Activated CD4-positive, alpha-beta T cell treated with anti-CD3 and anti-CD28 coated beads, Interleukin-2, amount 10 ng/mL, durations not matched to agents 24 days and 14 days (primary cell): Measurements from ENCODE around the gene ZNF467. TPM values are rescaled to one million over a fixed set of nuclear protein-coding genes. Genes with fewer than 3 reads are reported as not detected.

Experiments used
- DNase-seq: peaks from one replicate; pipeline ENCODE4 v3.0.0; 2022
- H3K27ac Mint-ChIP-seq: one replicate; pipeline ENCODE4 v1.8.0; 2022; ENCODE audit warnings: mild to moderate bottlenecking, mixed read lengths
- H3K27me3 Mint-ChIP-seq: one replicate; pipeline ENCODE4 v1.8.0; 2022; ENCODE audit warnings: mixed read lengths
- H3K36me3 Mint-ChIP-seq: one replicate; pipeline ENCODE4 v1.8.0; 2022; ENCODE audit warnings: low read depth, mild to moderate bottlenecking, mixed read lengths
- H3K4me1 Mint-ChIP-seq: one replicate; pipeline ENCODE4 v1.8.0; 2021; ENCODE audit warnings: mixed read lengths
- H3K4me3 Mint-ChIP-seq: one replicate; pipeline ENCODE4 v1.8.0; 2022; ENCODE audit warnings: mild to moderate bottlenecking, moderate library complexity, mixed read lengths
- H3K9me3 Mint-ChIP-seq: one replicate; pipeline ENCODE4 v1.8.0; 2021; ENCODE audit warnings: mixed read lengths
- intact Hi-C: fragments of 100-400 bp; cut with micrococcal nuclease; formaldehyde crosslinking; loops from one replicate; pipeline ENCODE4 v1.15.1; 2023
- total RNA-seq: library from RNA; stranded (reverse); gene quantifications from 2 replicates; pipeline ENCODE4 v1.2.3, GENCODE V29; 2022

Gene ZNF467
- total RNA-seq, 1 donor from 2014 or later: 0.21 TPM

DNA sequence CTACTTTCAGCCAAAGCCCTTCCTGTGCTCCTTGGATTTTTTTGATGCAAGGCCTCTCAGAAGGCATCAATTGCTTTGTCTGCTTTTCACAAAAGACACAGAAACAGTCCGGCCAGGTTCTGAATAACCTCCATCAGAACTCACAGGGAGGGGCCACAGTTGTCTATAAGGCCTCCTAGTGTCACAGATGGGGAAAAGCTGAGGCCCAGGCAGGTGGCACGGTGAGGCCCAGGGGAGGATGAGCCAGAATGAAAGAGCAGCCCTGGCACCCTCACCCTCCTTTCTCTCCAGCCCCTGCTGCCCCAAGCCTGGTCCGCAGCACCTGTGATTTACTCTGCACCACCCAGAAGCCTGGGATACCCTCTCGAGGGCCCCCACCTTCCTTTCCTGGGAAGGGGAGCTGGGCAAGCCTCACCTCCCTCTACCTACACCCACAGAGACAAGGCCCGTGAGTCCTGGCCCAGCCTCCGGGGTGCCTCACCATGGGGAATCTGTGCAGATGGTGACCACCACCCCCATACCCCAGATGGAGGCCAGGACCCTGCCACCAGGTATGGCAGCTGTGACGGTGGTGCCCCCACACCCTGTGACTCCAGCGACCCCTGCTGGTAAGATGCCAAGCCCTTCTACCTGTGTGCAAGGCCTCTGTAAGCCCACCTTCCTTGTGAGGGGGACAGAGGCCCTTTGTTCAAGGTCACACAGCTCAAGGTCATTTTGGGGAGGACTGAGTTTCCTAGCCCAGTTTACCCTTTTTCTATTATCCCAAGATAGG, 26.2 kb upstream of the ZNF467 start:
- H3K9me3 Mint-ChIP-seq: no peaks in the 10 kb centered on the region
- intact Hi-C loops: no loop called here

GRCh38 chr7:149797771-149798170, 24.4 kb upstream of the ZNF467 start:
- no peak overlapping the region for H3K27ac Mint-ChIP-seq
- H3K4me3 Mint-ChIP-seq: no peak overlapping the region
- no peaks in the 10 kb centered on the region for H3K36me3 Mint-ChIP-seq
- no peaks in the 10 kb centered on the region for H3K27me3 Mint-ChIP-seq
- H3K9me3 Mint-ChIP-seq: no peaks in the 10 kb centered on the region
- no peak for DNase-seq
- intact Hi-C loops: no loop called here
- no peaks in the 10 kb centered on the region for H3K4me1 Mint-ChIP-seq

More for the DNA sequence above, 26.2 kb upstream of the ZNF467 start:
- Mint-ChIP-seq H3K4me3 (no peak overlapping the region), H3K36me3 (no peaks in the 10 kb centered on the region), H3K4me1 (no peaks in the 10 kb centered on the region), H3K27me3 (no peaks in the 10 kb centered on the region), H3K27ac (no peak overlapping the region)
- DNase-seq: peak; percentile 84

DNA sequence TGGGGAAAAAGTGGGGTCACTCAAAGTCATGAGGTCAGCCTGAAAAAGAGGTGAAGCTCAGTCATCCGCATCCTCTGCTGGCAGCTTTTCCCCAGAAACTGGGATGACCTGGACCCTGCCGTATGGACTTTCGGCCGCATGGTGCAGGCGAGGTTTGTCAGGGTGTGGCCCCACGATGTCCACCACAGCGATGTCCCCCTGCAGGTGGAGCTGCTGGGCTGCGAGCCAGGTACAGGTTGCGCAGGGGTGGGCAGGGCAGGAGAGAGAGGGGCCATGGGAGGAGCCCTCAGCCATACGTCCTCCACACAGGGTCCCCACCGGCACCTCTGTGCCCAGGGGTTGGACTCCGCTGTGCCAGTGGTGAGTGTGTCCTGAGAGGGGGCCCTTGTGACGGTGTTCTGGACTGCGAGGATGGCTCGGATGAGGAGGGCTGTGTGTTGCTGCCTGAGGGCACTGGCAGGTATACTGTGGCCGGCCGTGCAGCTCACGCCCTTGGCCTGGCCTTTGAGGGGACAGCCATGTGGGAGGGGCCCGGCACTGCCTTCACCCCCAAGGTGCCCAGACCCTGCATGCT, 23.0 kb upstream of the ZNF467 start:
- Mint-ChIP-seq H3K4me3 (no peak overlapping the region), H3K27me3 (peaks cover 2% of the 10 kb centered on the region), H3K27ac (no peak overlapping the region), H3K9me3 (no peaks in the 10 kb centered on the region), H3K36me3 (no peaks in the 10 kb centered on the region), H3K4me1 (no peaks in the 10 kb centered on the region)
- intact Hi-C loops: no loop called here
- DNase-seq: no peak

DNA sequence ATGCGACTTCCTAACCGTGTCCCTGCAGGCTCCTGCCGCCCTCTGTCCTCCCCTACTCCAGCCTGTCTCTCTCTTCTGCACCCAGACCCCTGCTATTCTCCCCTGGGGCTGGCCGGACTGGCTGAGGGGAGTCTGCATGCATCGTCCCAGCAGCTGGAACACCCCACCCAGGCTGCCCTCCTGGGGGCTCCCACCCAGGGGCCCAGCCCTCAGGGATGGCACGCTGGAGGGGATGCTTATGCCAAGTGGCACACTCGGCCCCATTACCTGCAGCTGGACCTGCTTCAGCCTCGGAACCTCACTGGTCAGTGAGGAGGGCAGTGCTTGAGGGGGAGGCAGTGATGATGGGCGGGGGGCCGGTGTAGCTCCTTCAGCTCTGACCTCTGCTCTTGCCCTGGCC, 21.7 kb upstream of the ZNF467 start:
- intact Hi-C loops: no loop called here
- Mint-ChIP-seq H3K9me3 (no peaks in the 10 kb centered on the region), H3K36me3 (no peaks in the 10 kb centered on the region), H3K27me3 (peaks cover 5% of the 10 kb centered on the region), H3K27ac (no peak overlapping the region), H3K4me1 (no peaks in the 10 kb centered on the region), H3K4me3 (no peak overlapping the region)
- no peak for DNase-seq

GRCh38 chr7:149794661-149795060, 21.3 kb upstream of the ZNF467 start:
- H3K27me3 Mint-ChIP-seq: peaks cover 8% of the 10 kb centered on the region
- H3K4me1 Mint-ChIP-seq: no peaks in the 10 kb centered on the region
- H3K36me3 Mint-ChIP-seq: no peaks in the 10 kb centered on the region
- no peak for DNase-seq
- H3K27ac Mint-ChIP-seq: no peak overlapping the region
- H3K9me3 Mint-ChIP-seq: no peaks in the 10 kb centered on the region
- H3K4me3 Mint-ChIP-seq: no peak overlapping the region
- intact Hi-C loops: no loop called here

GRCh38 chr7:149793261-149793660, 19.9 kb upstream of the ZNF467 start:
- no peak overlapping the region for H3K4me3 Mint-ChIP-seq
- H3K27ac Mint-ChIP-seq: no peak overlapping the region
- DNase-seq: no peak
- intact Hi-C loops: no loop called here
- H3K27me3 Mint-ChIP-seq: peaks cover 17% of the 10 kb centered on the region
- H3K9me3 Mint-ChIP-seq: no peaks in the 10 kb centered on the region
- H3K4me1 Mint-ChIP-seq: no peaks in the 10 kb centered on the region
- no peaks in the 10 kb centered on the region for H3K36me3 Mint-ChIP-seq

GRCh38 chr7:149792220-149792595, 18.8 kb upstream of the ZNF467 start:
- intact Hi-C loops: no loop called here
- H3K9me3 Mint-ChIP-seq: no peaks in the 10 kb centered on the region
- H3K36me3 Mint-ChIP-seq: no peaks in the 10 kb centered on the region
- no peak overlapping the region for H3K4me3 Mint-ChIP-seq
- H3K4me1 Mint-ChIP-seq: no peaks in the 10 kb centered on the region
- H3K27ac Mint-ChIP-seq: no peak overlapping the region
- DNase-seq: no peak
- peaks cover 17% of the 10 kb centered on the region for H3K27me3 Mint-ChIP-seq

DNA sequence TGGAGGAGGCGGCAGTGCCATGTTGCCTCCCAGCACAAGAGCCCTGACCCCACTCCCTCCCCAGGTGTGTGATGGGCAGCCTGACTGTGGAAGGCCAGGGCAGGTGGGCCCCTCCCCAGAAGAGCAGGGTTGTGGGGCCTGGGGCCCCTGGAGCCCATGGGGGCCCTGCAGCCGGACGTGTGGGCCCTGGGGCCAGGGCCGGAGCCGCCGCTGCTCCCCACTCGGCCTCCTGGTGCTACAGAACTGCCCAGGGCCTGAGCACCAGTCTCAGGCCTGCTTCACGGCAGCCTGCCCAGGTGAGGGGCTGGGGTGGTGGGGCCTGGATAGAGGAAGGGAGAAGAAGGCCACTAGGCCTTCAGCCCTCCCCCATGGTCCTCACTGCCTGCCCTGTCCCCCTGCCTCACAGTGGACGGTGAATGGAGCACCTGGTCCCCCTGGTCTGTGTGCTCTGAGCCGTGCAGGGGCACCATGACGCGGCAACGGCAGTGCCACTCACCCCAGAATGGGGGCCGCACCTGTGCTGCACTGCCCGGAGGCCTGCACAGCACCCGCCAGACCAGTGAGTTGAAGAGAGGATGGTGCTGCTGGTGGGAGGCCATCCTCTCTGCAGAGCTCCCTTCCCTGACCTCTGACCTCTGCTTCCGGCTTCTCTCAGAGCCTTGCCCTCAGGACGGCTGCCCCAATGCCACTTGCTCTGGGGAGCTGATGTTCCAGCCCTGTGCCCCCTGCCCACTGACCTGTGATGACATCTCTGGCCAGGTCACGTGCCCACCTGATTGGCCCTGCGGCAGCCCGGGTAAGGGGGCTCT, 18.2 kb upstream of the ZNF467 start:
- Mint-ChIP-seq H3K4me1 (no peaks in the 10 kb centered on the region), H3K36me3 (no peaks in the 10 kb centered on the region), H3K27me3 (peaks cover 17% of the 10 kb centered on the region), H3K27ac (no peak overlapping the region), H3K9me3 (no peaks in the 10 kb centered on the region), H3K4me3 (no peak overlapping the region)
- DNase-seq: no peak
- intact Hi-C loops: no loop called here

DNA sequence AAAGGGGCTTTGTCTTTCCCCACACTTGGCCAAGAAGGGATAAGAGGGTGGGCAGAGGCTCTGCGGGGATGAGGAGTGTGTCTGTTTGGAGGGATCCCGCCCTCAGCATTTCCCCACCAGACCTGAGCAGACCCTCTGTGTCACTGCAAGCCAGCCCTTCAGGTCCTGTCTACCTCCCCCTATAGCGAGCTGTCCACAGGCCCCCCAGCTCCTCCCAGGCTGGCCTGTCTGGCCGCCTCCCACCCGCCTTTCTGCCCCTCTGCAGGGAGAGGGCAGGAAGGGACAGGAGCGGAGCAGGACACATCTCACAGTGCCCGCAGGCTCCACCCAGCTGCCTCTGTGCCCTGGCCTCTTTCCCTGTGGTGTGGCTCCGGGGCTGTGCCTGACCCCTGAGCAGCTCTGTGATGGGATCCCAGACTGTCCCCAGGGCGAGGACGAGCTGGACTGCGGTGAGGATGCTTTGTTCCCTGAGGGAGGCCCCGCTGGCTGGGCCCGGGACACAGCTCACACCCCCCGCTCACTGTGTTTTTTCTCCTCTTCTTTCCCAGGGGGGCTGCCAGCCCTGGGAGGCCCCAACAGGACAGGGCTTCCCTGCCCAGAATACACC, 17.5 kb upstream of the ZNF467 start:
- H3K9me3 Mint-ChIP-seq: no peaks in the 10 kb centered on the region
- no peaks in the 10 kb centered on the region for H3K36me3 Mint-ChIP-seq
- H3K27me3 Mint-ChIP-seq: peaks cover 17% of the 10 kb centered on the region
- intact Hi-C loops: no loop called here
- H3K27ac Mint-ChIP-seq: no peak overlapping the region
- DNase-seq: no peak
- H3K4me3 Mint-ChIP-seq: no peak overlapping the region
- no peaks in the 10 kb centered on the region for H3K4me1 Mint-ChIP-seq

GRCh38 chr7:149790146-149790548, 16.8 kb upstream of the ZNF467 start:
- no peaks in the 10 kb centered on the region for H3K36me3 Mint-ChIP-seq

DNA sequence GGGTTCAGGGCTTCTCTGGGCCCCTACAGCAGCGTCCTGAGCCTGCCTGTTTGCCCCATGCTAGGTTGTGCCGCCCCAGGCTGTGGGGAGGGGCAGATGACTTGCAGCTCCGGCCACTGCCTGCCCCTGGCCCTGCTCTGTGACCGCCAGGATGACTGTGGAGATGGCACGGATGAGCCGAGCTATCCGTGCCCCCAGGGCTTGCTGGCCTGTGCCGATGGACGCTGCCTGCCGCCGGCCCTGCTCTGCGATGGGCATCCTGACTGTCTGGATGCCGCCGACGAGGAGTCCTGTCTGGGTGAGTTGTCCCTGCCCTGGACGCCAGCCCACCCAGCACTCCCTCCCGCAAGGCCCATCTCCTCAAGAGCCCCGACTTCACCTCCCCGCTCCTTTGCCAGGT, 15.7 kb upstream of the ZNF467 start:
- Mint-ChIP-seq H3K27ac (no peak overlapping the region), H3K36me3 (no peaks in the 10 kb centered on the region), H3K4me1 (no peaks in the 10 kb centered on the region), H3K4me3 (no peak overlapping the region), H3K9me3 (no peaks in the 10 kb centered on the region), H3K27me3 (peaks cover 17% of the 10 kb centered on the region)
- DNase-seq: no peak
- intact Hi-C loops: no loop called here

More at GRCh38 chr7:149790146-149790548, 16.8 kb upstream of the ZNF467 start:
- H3K27ac Mint-ChIP-seq: no peak overlapping the region
- no peaks in the 10 kb centered on the region for H3K4me1 Mint-ChIP-seq
- intact Hi-C loops: no loop called here
- peaks cover 17% of the 10 kb centered on the region for H3K27me3 Mint-ChIP-seq
- DNase-seq: peak; percentile 85
- no peak overlapping the region for H3K4me3 Mint-ChIP-seq
- H3K9me3 Mint-ChIP-seq: no peaks in the 10 kb centered on the region

GRCh38 chr7:149788300-149788851, 15.0 kb upstream of the ZNF467 start:
- H3K27me3 Mint-ChIP-seq: peaks cover 17% of the 10 kb centered on the region
- intact Hi-C loops: no loop called here
- H3K9me3 Mint-ChIP-seq: no peaks in the 10 kb centered on the region
- no peaks in the 10 kb centered on the region for H3K4me1 Mint-ChIP-seq
- H3K27ac Mint-ChIP-seq: no peak overlapping the region
- no peaks in the 10 kb centered on the region for H3K36me3 Mint-ChIP-seq
- DNase-seq: no peak
- no peak overlapping the region for H3K4me3 Mint-ChIP-seq

- DNase-seq: no peak
- H3K4me3 Mint-ChIP-seq: no peak overlapping the region
- no peaks in the 10 kb centered on the region for H3K9me3 Mint-ChIP-seq
- no peak overlapping the region for H3K27ac Mint-ChIP-seq
- peaks cover 17% of the 10 kb centered on the region for H3K27me3 Mint-ChIP-seq
- no peaks in the 10 kb centered on the region for H3K4me1 Mint-ChIP-seq
- intact Hi-C loops: no loop called here
- no peaks in the 10 kb centered on the region for H3K36me3 Mint-ChIP-seq
Measured at GRCh38 chr7:149787428-149788299, 14.3 kb upstream of the ZNF467 start.
